HG03108 (cell line): ENCODE results near the gene SDHC.
"Not testable (repeated sequence)": the region's sequence is repeated elsewhere in the genome, so short reads cannot be mapped to it uniquely, and the experiment has no call there.

ENCODE experiments used
- ATAC-seq: cut with Tn5 transposase; IDR thresholded peaks from one replicate; pipeline ENCODE4 v1.9.1; 2021; ENCODE audit warnings: moderate library complexity; ENCODE audit not compliant: unreplicated experiment

The SDHC gene

GRCh38 chr1:161381707-161382106 lies 67.5 kb downstream of the SDHC start:
- ATAC-seq = no peak

- no peak for ATAC-seq
Observed at GRCh38 chr1:161382214-161383019, 68.2 kb downstream of the SDHC start.

- ATAC-seq = no peak
Observed at GRCh38 chr1:161388639-161389038, 74.5 kb downstream of the SDHC start.

GRCh38 chr1:161389158-161389557 lies 75.0 kb downstream of the SDHC start:
- ATAC-seq = not testable (repeated sequence)

GRCh38 chr1:161389691-161390558 lies 75.7 kb downstream of the SDHC start:
- peak; percentile 78 for ATAC-seq

GRCh38 chr1:161390559-161390858 lies 76.3 kb downstream of the SDHC start:
- ATAC-seq = peak; percentile 2

- ATAC-seq = not testable (repeated sequence)
Observed at GRCh38 chr1:161391136-161391535, 77.0 kb downstream of the SDHC start.

- ATAC-seq = no peak
Observed at GRCh38 chr1:161391611-161392010, 77.4 kb downstream of the SDHC start.

- no peak for ATAC-seq
Observed at GRCh38 chr1:161393151-161393550, 79.0 kb downstream of the SDHC start.

GRCh38 chr1:161397038-161397437 lies 82.9 kb downstream of the SDHC start:
- not testable (repeated sequence) for ATAC-seq

- no peak for ATAC-seq
Observed at GRCh38 chr1:161398900-161399256, 84.7 kb downstream of the SDHC start.

- peak; percentile 66 for ATAC-seq
Observed at GRCh38 chr1:161399257-161399998, 85.2 kb downstream of the SDHC start.

GRCh38 chr1:161402446-161402845 lies 88.3 kb downstream of the SDHC start:
- no peak for ATAC-seq

- ATAC-seq = no peak
Observed at GRCh38 chr1:161404051-161404597, 89.9 kb downstream of the SDHC start.

GRCh38 chr1:161406551-161406950 lies 92.4 kb downstream of the SDHC start:
- ATAC-seq = not testable (repeated sequence)

GRCh38 chr1:161407451-161407985 lies 93.3 kb downstream of the SDHC start:
- ATAC-seq = no peak

GRCh38 chr1:161408429-161409052 lies 94.4 kb downstream of the SDHC start:
- ATAC-seq = no peak

GRCh38 chr1:161409848-161410635 lies 95.9 kb downstream of the SDHC start:
- ATAC-seq = peak; percentile 56

GRCh38 chr1:161410636-161410970 lies 96.4 kb downstream of the SDHC start:
- not testable (repeated sequence) for ATAC-seq
